Epithelial cell of proximal tubule (primary cell): Measurements from ENCODE around the gene LTBP3. TPM values are rescaled to one million over a fixed set of nuclear protein-coding genes. Genes with fewer than 3 reads are reported as not detected.

Experiments
- DNase-seq: peaks from one replicate; pipeline ENCODE4 v3.0.0-alpha.2; 2011; ENCODE audit warnings: low read depth
- H3K4me3 ChIP-seq: 2 replicates; pipeline ENCODE4 v1.5.1; 2011; ENCODE audit warnings: low read depth, mild to moderate bottlenecking, low read length
- CTCF ChIP-seq: conservative IDR thresholded peaks from 2 replicates; pipeline ENCODE4 v1.5.1; 2012; ENCODE audit warnings: low read depth, mild to moderate bottlenecking, low read length
- total RNA-seq: library from RNA; depleted of rRNA; stranded (reverse); fragments of >200 nt; gene quantifications from 2 replicates; pipeline ENCODE4 v1.2.3, GENCODE V29; 2015

Gene LTBP3
- total RNA-seq, 1 donor from 2014 or later, result 102 TPM

GRCh38 chr11:65590240-65590738 is 32.1 kb upstream of the LTBP3 start:
- DNase-seq, result no peak
- no peak for TF ChIP-seq CTCF
- H3K4me3 ChIP-seq, result no peak overlapping the region

GRCh38 chr11:65589444-65590239 is 31.5 kb upstream of the LTBP3 start:
- DNase-seq, result no peak
- TF ChIP-seq CTCF, result no peak
- H3K4me3 ChIP-seq, result no peak overlapping the region

- TF ChIP-seq CTCF, result peak; percentile 63
- H3K4me3 ChIP-seq, result no peak overlapping the region
- no peak for DNase-seq
Observed at GRCh38 chr11:65588199-65589054, 30.3 kb upstream of the LTBP3 start.

GRCh38 chr11:65586676-65587075 is 28.5 kb upstream of the LTBP3 start:
- H3K4me3 ChIP-seq, result no peak overlapping the region
- no peak for DNase-seq
- no peak for TF ChIP-seq CTCF

- no peak for DNase-seq
- TF ChIP-seq CTCF, result no peak
- no peak overlapping the region for H3K4me3 ChIP-seq
Observed at GRCh38 chr11:65586247-65586630, 28.1 kb upstream of the LTBP3 start.

- no peak for DNase-seq
- no peak overlapping the region for H3K4me3 ChIP-seq
- no peak for TF ChIP-seq CTCF
Observed at GRCh38 chr11:65585396-65586246, 27.5 kb upstream of the LTBP3 start.
